HuH-7.5 (cell line): ENCODE data around the gene LUC7L3.
A peak's percentile ranks its signal among the peaks of the same experiment; 100 is the strongest.
"Not testable (repeated sequence)": the region's sequence is repeated elsewhere in the genome, so short reads cannot be mapped to it uniquely, and the experiment has no call there.

Experiments used
- DNase-seq: peaks from one replicate; pipeline ENCODE4 v3.0.0; 2011; ENCODE audit warnings: low spot score

Gene LUC7L3

GRCh38 chr17:50785946-50786570 lies 66.7 kb downstream of the LUC7L3 start:
- no peak for DNase-seq

- no peak for DNase-seq
Observed at GRCh38 chr17:50787106-50787505, 67.7 kb downstream of the LUC7L3 start.

- DNase-seq, result no peak
Observed at GRCh38 chr17:50790618-50791017, 71.2 kb downstream of the LUC7L3 start.

- no peak for DNase-seq
Observed at GRCh38 chr17:50792132-50792531, 72.7 kb downstream of the LUC7L3 start.

- DNase-seq, result no peak
Observed at GRCh38 chr17:50793007-50793406, 73.6 kb downstream of the LUC7L3 start.

GRCh38 chr17:50794361-50794760 lies 75.0 kb downstream of the LUC7L3 start:
- no peak for DNase-seq

- DNase-seq, result no peak
Observed at GRCh38 chr17:50797135-50797810, 77.9 kb downstream of the LUC7L3 start.

GRCh38 chr17:50798424-50799288 lies 79.3 kb downstream of the LUC7L3 start:
- no peak for DNase-seq

GRCh38 chr17:50799582-50799981 lies 80.2 kb downstream of the LUC7L3 start:
- no peak for DNase-seq

- no peak for DNase-seq
Observed at GRCh38 chr17:50800196-50800700, 80.8 kb downstream of the LUC7L3 start.

- peak; percentile 20 for DNase-seq
Observed at GRCh38 chr17:50802609-50803571, 83.5 kb downstream of the LUC7L3 start.

GRCh38 chr17:50803676-50804075 lies 84.3 kb downstream of the LUC7L3 start:
- no peak for DNase-seq

GRCh38 chr17:50804749-50805475 lies 85.5 kb downstream of the LUC7L3 start:
- DNase-seq, result not testable (repeated sequence)

- DNase-seq, result no peak
Observed at GRCh38 chr17:50805486-50805885, 86.1 kb downstream of the LUC7L3 start.
